Measurements from ENCODE around the gene SASH1. TPM values are rescaled to one million over a fixed set of nuclear protein-coding genes. Genes with fewer than 3 reads are reported as not detected.

The SASH1 gene
- total and polyA plus RNA-seq, 9 of the 15 experiments (the other 6 are each of a cell fraction or from before 2014, with no cell fraction given) = 0.35 to 3.5 (median 1.6) TPM

GRCh38 chr6:148450866-148451265, 108.2 kb downstream of the SASH1 start:
- ChIA-PET POLR2A (interaction anchor here (1.2 kb wide), 1 partner anchor 35 kb away, joined by 5 read pairs; no protein-coding TSS in a partner anchor), CTCF (ENCODE audit: low intra/inter-chr PET ratio) (no interaction called here)
- Histone ChIP-seq H2AFZ (ENCODE audit: low read depth, low read length) (no peak overlapping the region), H3K4me2 (ENCODE audit: insufficient read depth, low read length) (no peak overlapping the region), H3K36me3 (ENCODE audit: control insufficient read depth, insufficient read depth, low read length) (no peaks in the 10 kb centered on the region), H3K9me1 (ENCODE audit: control insufficient read depth, insufficient read depth, low read length) (no peaks in the 10 kb centered on the region), H3K9ac (ENCODE audit: insufficient read depth in 1 of 2, low read depth in 2 of 2, low read length in 2 of 2) (no peak overlapping the region), H4K20me1 (replicated peaks; ENCODE audit: control insufficient read depth, insufficient read depth, low read length) (no peaks in the 10 kb centered on the region), H3K4me3 (no peak overlapping the region), H3K27ac (ENCODE audit: extremely low read depth, low read depth, low read length) (no peak overlapping the region), H3K9me3 (replicated peaks; ENCODE audit: control insufficient read depth, insufficient read depth, low read depth, low read length) (no peaks in the 10 kb centered on the region), H3K4me1 (replicated peaks in 1 of 2; ENCODE audit: control insufficient read depth in 2 of 2, insufficient read depth in 2 of 2, low read length in 2 of 2) (peaks cover 0 to 4% of the 10 kb centered on the region in 2 experiments; a peak in 1 of 5 replicates), H3K27me3 (ENCODE audit: control insufficient read depth in 2 of 2, insufficient read depth in 2 of 2, low read length in 2 of 2) (peaks cover 24 to 50% of the 10 kb centered on the region in 2 experiments; a peak in 4 of 5 replicates), H3K79me2 (ENCODE audit: control insufficient read depth, insufficient read depth, low read length) (no peaks in the 10 kb centered on the region)
- in situ Hi-C loops (cut with MboI) = no loop called here
- ATAC-seq (no peak), DNase-seq (ENCODE audit: extremely low read depth in 1 of 4, low spot score in 3 of 4) (no peak), FAIRE-seq (no peak)
- no peak for TF ChIP-seq GTF2A2 (tag; IDR thresholded peaks at IDR 0.05)
- TF ChIP-seq ARID2 (IDR thresholded peaks at IDR 0.05) = no peak
- no peak for TF ChIP-seq MYNN (IDR thresholded peaks at IDR 0.05)
- no peak for TF ChIP-seq MYNN (CRISPR knock-in tag; IDR thresholded peaks at IDR 0.05)
- no TSS peak for BruUV-seq (replicated peaks)
- intact Hi-C loops (cut with micrococcal nuclease) = no loop called here

DNA sequence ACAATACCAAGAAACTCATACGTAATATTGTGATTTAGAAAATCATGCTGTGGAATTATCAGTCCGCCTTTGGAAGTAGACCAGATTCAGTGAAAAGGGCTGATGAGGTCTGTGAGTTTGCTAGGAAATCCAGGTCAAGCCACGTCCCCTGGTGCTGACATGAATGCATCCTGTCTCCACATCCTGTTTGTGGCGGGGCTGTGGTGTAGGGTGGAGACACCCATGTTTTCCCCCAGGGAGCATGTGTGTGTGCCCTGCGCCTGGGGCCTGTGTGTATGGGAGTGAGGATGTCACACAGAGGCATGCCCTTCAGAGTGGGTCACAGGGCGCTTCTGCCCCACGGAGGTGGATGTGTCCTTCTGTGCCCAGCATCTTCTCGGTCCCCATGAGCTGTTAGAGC, 109.1 kb downstream of the SASH1 start:
- Histone ChIP-seq H3K4me2 (ENCODE audit: insufficient read depth, low read length) (no peak overlapping the region), H3K36me3 (ENCODE audit: control insufficient read depth, insufficient read depth, low read length) (no peaks in the 10 kb centered on the region), H4K20me1 (replicated peaks; ENCODE audit: control insufficient read depth, insufficient read depth, low read length) (no peaks in the 10 kb centered on the region), H3K9me1 (ENCODE audit: control insufficient read depth, insufficient read depth, low read length) (no peaks in the 10 kb centered on the region), H3K27ac (ENCODE audit: extremely low read depth, low read depth, low read length) (no peak overlapping the region), H3K4me1 (replicated peaks in 1 of 2; ENCODE audit: control insufficient read depth in 2 of 2, insufficient read depth in 2 of 2, low read length in 2 of 2) (peaks cover 0 to 4% of the 10 kb centered on the region in 2 experiments; a peak in 1 of 5 replicates), H3K27me3 (ENCODE audit: control insufficient read depth in 2 of 2, insufficient read depth in 2 of 2, low read length in 2 of 2) (peaks cover 26 to 57% of the 10 kb centered on the region in 2 experiments; a peak in 4 of 5 replicates), H3K4me3 (no peak overlapping the region), H3K9ac (ENCODE audit: insufficient read depth in 1 of 2, low read depth in 2 of 2, low read length in 2 of 2) (no peak overlapping the region), H3K9me3 (replicated peaks; ENCODE audit: control insufficient read depth, insufficient read depth, low read depth, low read length) (no peaks in the 10 kb centered on the region), H3K79me2 (ENCODE audit: control insufficient read depth, insufficient read depth, low read length) (no peaks in the 10 kb centered on the region), H2AFZ (ENCODE audit: low read depth, low read length) (no peak overlapping the region)
- DNase-seq (ENCODE audit: extremely low read depth in 1 of 4, low spot score in 3 of 4) (no peak), ATAC-seq (no peak), FAIRE-seq (no peak)
- no TSS peak for BruUV-seq (replicated peaks)
- in situ Hi-C loops (cut with MboI) (no loop called here), intact Hi-C loops (cut with micrococcal nuclease) (no loop called here)
- ChIA-PET CTCF (ENCODE audit: low intra/inter-chr PET ratio) (no interaction called here), POLR2A (no interaction called here)
- WGBS (ENCODE audit: insufficient coverage, low coverage, missing lambda C conversion rate) = 2% methylated on average over 8 of the region's 8 CpGs
- TF ChIP-seq, protein P1, sequence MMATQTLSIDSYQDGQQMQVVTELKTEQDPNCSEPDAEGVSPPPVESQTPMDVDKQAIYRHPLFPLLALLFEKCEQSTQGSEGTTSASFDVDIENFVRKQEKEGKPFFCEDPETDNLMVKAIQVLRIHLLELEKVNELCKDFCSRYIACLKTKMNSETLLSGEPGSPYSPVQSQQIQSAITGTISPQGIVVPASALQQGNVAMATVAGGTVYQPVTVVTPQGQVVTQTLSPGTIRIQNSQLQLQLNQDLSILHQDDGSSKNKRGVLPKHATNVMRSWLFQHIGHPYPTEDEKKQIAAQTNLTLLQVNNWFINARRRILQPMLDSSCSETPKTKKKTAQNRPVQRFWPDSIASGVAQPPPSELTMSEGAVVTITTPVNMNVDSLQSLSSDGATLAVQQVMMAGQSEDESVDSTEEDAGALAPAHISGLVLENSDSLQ (IDR thresholded peaks at IDR 0.05) = no peak
- TF ChIP-seq CREB3L1 (IDR thresholded peaks at IDR 0.05; ENCODE audit: borderline replicate concordance, low read depth) (no peak), ZNF232 (CRISPR knock-in tag; IDR thresholded peaks at IDR 0.05) (no peak), ZNF263 (CRISPR knock-in tag; IDR thresholded peaks at IDR 0.05; ENCODE audit: borderline replicate concordance) (no peak), RFX5 (IDR thresholded peaks at IDR 0.05; ENCODE audit: low read depth, low read length) (no peak), GATA2 (CRISPR knock-in tag; IDR thresholded peaks at IDR 0.05) (no peak), HOXB6 (CRISPR knock-in tag; IDR thresholded peaks at IDR 0.05; ENCODE audit: borderline replicate concordance) (no peak), FOXA1 (IDR thresholded peaks at IDR 0.05; ENCODE audit: borderline replicate concordance) (no peak), SMARCA5 (IDR thresholded peaks at IDR 0.05) (no peak), SNRNP70 (optimal IDR thresholded peaks at IDR 0.05; ENCODE audit: low read depth, low read length) (no peak), KLF1 (tag; IDR thresholded peaks at IDR 0.05) (no peak)
- TF ChIP-seq, protein P2, sequence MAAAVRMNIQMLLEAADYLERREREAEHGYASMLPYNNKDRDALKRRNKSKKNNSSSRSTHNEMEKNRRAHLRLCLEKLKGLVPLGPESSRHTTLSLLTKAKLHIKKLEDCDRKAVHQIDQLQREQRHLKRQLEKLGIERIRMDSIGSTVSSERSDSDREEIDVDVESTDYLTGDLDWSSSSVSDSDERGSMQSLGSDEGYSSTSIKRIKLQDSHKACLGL (CRISPR knock-in tag; IDR thresholded peaks at IDR 0.05; ENCODE audit: borderline replicate concordance, poor library complexity, severe bottlenecking) = no peak
